Measurements from ENCODE around the gene NTHL1.

NTHL1 gene

DNA sequence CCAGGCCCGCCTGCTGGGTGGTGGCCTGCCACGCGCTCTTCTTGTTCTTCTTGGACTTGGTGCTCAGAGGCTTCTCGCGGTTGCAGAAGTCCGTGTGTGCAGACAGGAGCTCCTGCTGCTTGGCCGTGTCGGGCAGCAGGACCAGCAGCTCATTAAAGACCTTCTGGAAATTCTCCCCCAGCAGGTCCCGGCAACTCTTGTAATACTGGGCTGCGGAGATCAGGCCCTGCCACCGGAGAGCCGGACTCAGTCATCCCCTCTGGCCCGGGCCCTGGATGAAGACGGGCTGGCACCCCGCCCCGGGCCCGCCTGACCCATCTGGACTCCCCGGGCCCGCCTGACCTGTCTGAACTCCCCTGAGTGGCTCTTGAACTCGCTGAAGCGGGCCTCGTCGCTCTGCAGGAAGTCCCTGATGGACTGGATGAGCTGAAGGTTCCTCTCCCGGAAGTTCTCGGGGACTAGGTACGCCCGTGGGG lies 49.2 kb downstream of the NTHL1 start:
- no peak overlapping the region for H3K27ac ChIP-seq

DNA sequence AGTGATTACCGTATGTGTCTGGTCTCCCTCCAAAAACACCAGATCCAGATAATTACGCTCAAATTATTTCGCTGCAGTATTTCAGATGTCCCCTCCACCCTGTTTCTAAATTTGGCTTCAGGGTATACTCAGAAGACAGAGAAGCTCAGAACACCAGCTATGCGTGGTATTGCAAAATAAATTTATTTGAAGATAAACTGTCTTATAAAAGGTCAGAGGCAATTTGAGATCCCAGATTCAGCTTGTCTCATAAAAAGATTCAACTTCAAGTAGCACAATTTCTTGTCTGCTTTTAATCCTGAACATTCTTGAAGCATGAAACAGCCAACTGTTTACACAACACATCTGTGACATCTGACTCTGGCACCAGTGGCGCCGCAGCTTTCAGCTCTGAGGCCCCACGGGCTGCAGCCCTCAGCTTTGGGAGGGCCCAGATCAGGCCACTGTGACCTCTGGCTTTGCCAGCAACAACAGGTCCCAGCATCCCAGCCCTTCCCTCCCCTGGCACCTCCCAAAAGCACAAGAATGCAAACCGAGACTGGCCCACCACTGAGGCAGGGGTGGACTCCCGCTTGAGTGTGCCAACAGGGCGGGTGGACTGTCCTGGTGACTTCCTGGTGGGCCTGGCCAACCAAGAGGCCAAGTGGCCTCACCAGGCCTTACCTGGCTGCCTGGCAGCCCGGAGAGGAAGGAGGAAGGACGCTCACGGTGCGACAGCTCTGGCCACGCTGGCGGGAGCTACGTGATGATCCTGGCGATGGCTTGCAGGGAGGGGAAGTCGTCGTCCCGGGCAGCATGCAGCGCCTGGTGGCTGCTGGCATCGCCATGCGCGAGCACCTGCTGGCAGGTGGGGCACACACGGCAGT lies 49.9 kb downstream of the NTHL1 start:
- TF ChIP-seq ZFX (IDR thresholded peaks at IDR 0.05) = no peak
- TF ChIP-seq, protein P1, sequence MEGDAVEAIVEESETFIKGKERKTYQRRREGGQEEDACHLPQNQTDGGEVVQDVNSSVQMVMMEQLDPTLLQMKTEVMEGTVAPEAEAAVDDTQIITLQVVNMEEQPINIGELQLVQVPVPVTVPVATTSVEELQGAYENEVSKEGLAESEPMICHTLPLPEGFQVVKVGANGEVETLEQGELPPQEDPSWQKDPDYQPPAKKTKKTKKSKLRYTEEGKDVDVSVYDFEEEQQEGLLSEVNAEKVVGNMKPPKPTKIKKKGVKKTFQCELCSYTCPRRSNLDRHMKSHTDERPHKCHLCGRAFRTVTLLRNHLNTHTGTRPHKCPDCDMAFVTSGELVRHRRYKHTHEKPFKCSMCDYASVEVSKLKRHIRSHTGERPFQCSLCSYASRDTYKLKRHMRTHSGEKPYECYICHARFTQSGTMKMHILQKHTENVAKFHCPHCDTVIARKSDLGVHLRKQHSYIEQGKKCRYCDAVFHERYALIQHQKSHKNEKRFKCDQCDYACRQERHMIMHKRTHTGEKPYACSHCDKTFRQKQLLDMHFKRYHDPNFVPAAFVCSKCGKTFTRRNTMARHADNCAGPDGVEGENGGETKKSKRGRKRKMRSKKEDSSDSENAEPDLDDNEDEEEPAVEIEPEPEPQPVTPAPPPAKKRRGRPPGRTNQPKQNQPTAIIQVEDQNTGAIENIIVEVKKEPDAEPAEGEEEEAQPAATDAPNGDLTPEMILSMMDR (conservative IDR thresholded peaks at IDR 0.05) = no peak
- no peak overlapping the region for H3K27ac ChIP-seq

More for the DNA sequence above, 49.2 kb downstream of the NTHL1 start:
- TF ChIP-seq ZFX (IDR thresholded peaks at IDR 0.05) = no peak
- TF ChIP-seq, protein P1 (conservative IDR thresholded peaks at IDR 0.05) = no peak

DNA sequence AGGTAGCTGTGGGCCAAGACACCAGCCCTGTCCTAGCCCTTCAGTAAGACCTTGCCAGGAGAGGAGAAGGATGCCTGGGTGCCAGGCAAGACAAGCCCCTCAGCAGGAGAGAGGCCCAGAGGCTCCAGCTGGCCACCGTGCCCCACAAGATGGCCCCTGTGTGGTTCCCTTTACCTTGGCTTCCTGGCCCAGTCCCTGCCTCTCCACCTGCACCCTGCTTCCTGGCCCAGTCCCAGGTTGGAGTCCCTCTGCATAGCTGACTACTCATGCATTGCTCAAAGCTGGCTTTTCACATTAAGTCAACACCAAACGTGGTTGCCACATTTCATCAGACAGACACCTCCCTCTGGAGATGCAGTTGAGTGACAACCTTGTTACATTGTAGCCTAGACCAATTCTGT lies 53.9 kb downstream of the NTHL1 start:
- H3K27ac ChIP-seq = peak overlapping the region; percentile 0; the same call in 1 of the 2 replicates
- TF ChIP-seq, protein P1 (conservative IDR thresholded peaks at IDR 0.05) = no peak
- TF ChIP-seq ZFX (IDR thresholded peaks at IDR 0.05) = no peak

DNA sequence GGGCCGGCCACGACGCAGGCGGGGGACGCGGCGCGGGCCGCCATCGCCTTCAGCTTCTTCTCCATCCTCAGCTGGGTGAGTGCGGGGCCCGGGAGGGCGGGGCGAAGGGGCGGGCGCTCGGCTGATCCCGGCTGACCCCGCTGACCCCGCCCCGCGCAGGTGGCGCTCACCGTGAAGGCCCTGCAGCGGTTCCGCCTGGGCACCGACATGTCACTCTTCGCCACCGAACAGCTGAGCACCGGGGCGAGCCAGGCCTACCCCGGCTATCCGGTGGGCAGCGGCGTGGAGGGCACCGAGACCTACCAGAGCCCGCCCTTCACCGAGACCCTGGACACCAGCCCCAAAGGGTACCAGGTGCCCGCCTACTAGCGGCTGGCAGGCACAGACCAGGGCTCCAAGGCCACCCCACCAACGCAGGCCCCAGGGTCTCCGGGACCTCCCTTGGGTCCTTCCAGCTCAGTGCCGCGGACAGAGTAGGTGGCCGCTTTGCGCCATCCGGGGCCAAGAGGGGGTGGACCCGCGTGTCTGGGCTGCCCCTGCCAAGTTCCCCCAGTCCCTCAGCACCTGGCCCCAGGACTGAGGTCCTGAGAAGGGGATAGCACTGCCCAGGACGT lies 54.8 kb downstream of the NTHL1 start:
- no peak for TF ChIP-seq ZFX (IDR thresholded peaks at IDR 0.05)
- TF ChIP-seq, protein P1 (conservative IDR thresholded peaks at IDR 0.05) = no peak
- peak overlapping the region; percentile 0; the same call in 1 of the 2 replicates for H3K27ac ChIP-seq

DNA sequence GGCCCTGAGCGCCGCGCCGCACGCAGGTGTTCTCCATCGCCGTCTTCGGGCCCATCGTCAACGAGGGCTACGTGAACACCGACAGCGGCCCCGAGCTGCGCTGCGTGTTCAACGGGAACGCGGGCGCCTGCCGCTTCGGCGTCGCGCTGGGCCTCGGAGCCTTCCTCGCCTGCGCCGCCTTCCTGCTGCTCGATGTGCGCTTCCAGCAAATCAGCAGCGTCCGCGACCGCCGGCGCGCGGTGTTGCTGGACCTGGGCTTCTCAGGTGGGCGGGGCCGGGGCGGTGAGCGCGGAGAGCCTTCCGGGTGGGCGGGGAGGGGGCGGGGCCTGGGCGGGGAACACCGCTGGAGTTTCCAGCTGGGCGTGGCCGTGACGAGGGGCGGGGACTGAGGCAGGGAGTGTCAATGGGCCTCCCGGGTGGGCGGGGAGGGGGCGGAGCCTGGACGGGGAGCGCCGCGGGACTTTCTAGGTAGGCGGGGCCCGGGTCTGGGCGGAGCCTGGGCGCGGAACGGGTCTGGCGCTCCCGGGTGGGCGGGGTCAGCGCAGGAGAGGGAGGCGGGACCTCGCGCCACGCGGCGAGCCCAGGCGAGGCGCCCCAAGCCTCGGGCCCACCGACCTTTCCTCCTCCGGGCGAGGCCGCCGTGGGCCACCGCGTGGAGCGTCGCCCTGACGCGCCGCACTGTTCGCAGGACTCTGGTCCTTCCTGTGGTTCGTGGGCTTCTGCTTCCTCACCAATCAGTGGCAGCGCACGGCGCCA lies 55.5 kb downstream of the NTHL1 start:
- no peak for TF ChIP-seq ZFX (IDR thresholded peaks at IDR 0.05)
- TF ChIP-seq, protein P1 (conservative IDR thresholded peaks at IDR 0.05) = no peak
- H3K27ac ChIP-seq = peak overlapping the region; percentile 0; the same call in 1 of the 2 replicates

DNA sequence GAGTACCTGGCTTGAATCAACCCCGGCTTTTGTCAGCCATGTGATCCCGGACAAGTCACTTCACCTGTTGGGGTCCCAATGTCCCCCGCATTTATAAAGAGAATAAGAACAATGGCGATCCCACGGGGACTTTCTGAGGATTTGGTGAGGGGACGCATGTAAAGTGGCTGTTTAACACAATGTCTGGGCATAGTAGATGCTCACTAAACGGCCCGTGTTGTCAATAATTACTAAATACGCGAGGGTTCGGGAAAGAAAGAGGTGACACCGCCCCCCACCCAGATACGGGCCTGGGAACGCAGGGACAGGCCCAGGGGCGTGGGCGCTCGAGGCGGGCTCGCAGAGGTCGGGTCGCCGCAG lies 56.1 kb downstream of the NTHL1 start:
- no peak for TF ChIP-seq ZFX (IDR thresholded peaks at IDR 0.05)
- TF ChIP-seq, protein P1 (conservative IDR thresholded peaks at IDR 0.05) = no peak
- no peak overlapping the region for H3K27ac ChIP-seq
